SKM-1 treated with dmso at 0.1 percent for 144 hours (cell line): ENCODE measurements around the gene OR52E8.

Experiments used
- DNase-seq: peaks from one replicate; lab custom pipeline; 2025; ENCODE audit not compliant: unreplicated experiment; lab: John Stamatoyannopoulos, UW

Gene OR52E8

DNA sequence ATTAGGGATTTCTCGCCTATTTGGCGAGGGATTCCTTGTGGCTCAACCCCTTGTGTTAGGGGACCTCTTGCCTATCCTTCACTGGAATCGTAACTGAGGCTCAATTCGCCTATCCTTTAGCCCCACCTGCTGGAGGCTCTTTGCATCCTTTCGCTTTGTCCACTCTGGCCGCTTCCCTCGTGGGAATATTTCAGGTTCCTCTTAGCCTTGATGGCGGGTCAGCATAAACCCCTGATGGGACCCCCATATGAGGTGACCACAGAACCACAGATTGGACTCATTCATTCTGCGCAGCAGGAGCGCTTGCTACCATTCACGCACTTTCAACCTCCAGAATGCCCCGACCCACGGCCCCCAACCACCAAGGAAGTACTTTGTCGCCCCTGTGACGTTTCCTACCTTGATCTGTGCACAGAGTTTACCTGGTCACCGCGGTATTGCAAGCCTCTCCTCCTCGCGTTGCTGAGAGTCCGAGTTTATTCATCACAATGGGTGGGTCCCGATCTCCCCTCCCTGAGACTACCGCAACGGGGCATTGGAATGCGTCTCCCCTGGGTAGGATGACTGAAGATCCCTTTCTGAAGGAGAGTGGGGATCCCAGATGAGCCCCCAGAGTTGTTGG is 48.9 kb downstream of the OR52E8 start, which contains the start of gene OR52N2:
Gene OR52N2, plus strand, starts transcription at position 425 of the 622 bp plus-strand sequence. CDS start 11,412 bp downstream, outside the sequence.
- DNase-seq: peak; percentile 58

DNA sequence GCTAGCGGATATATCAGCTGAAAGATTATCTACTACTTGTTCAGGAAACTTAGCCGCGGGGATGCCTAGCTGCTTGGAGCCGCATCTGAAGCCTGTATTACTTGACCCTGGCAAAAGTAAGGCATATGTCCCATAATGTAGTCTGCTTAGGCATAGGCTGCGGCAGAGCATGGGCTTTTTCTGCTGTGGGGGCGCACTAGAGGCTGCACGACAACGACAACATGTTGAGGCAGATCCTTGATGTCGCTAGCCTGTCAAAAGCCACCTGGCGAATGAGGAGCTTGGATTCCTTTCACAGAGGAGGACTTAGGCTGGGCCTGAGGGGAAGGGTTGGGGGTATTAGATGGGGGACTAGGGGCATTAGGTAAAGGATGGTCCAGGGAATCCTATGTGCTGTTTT is 49.9 kb downstream of the OR52E8 start:
- no peak for DNase-seq
